Measurements from ENCODE around the gene INTU. TPM values are rescaled to one million over a fixed set of nuclear protein-coding genes. Genes with fewer than 3 reads are reported as not detected.
A peak's percentile ranks its signal among the peaks of the same experiment; 100 is the strongest.

INTU gene
- total RNA-seq, 1 experiment from 2014 or later: 10.7 TPM

DNA sequence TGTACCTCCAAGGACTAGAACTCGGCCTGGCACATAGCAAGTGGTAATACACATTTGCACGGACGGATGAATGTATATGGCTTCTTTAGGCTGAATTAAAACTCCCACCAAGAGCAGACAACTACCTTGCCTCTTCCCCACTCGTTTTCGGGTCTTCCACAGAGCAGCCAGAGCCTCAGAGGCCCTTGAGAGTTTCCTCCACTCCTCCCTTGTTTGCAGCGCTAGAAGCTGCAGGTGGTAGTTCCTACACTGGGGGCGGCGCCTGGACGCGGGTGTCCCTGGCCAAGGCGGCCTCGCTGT is 10.2 kb upstream of the INTU start:
- no peak overlapping the region for H2AK5ac ChIP-seq (ENCODE audit: insufficient read length, low read length)
- no peak overlapping the region for H2BK5ac ChIP-seq (ENCODE audit: insufficient read length, low read length)
- H3K27me3 Mint-ChIP-seq (ENCODE audit: low read depth): peaks cover 32% of the 10 kb centered on the region
- H3T11ph ChIP-seq (ENCODE audit: low read length): no peak overlapping the region
- H3K18ac ChIP-seq (ENCODE audit: insufficient read length, low read depth, low read length): no peak overlapping the region
- no peaks in the 10 kb centered on the region for H3K4me1 ChIP-seq (ENCODE audit: insufficient read depth, low read length)
- no peak overlapping the region for H4K91ac ChIP-seq (ENCODE audit: insufficient read length, low read depth, low read length)
- no peak overlapping the region for H3K14ac ChIP-seq (ENCODE audit: insufficient read depth, low read length)
- H4K5ac ChIP-seq (ENCODE audit: insufficient read length, low read depth, low read length): no peak overlapping the region
- H3K27me3 ChIP-seq (ENCODE audit: insufficient read depth, low read length): peaks cover 5% of the 10 kb centered on the region; the same call in 1 of the 2 replicates
- TF ChIP-seq, protein P1, sequence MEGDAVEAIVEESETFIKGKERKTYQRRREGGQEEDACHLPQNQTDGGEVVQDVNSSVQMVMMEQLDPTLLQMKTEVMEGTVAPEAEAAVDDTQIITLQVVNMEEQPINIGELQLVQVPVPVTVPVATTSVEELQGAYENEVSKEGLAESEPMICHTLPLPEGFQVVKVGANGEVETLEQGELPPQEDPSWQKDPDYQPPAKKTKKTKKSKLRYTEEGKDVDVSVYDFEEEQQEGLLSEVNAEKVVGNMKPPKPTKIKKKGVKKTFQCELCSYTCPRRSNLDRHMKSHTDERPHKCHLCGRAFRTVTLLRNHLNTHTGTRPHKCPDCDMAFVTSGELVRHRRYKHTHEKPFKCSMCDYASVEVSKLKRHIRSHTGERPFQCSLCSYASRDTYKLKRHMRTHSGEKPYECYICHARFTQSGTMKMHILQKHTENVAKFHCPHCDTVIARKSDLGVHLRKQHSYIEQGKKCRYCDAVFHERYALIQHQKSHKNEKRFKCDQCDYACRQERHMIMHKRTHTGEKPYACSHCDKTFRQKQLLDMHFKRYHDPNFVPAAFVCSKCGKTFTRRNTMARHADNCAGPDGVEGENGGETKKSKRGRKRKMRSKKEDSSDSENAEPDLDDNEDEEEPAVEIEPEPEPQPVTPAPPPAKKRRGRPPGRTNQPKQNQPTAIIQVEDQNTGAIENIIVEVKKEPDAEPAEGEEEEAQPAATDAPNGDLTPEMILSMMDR (conservative IDR thresholded peaks at IDR 0.05): no peak
- no peak for DNase-seq
- peak overlapping the region; percentile 70 to 77 for H3K4me3 Mint-ChIP-seq
- no peak overlapping the region for H2BK20ac ChIP-seq (ENCODE audit: low read depth, low read length, poor library complexity, severe bottlenecking)
- no peak overlapping the region for H2BK120ac ChIP-seq (ENCODE audit: low read depth, low read length, poor library complexity, severe bottlenecking)
- no peak overlapping the region for H3K4ac ChIP-seq (ENCODE audit: low read depth, low read length)
- WGBS (ENCODE audit: extremely low coverage, insufficient read length, low lambda C conversion rate): no CpG with 5 or more reads among the region's 12 CpGs
- H3K9me3 Mint-ChIP-seq: no peaks in the 10 kb centered on the region
- no peak overlapping the region for H2BK12ac ChIP-seq (ENCODE audit: insufficient read length, low read depth, low read length)
- H3K36me3 Mint-ChIP-seq (ENCODE audit: insufficient read depth in 1 of 3, low read depth in 3 of 3): no peaks in the 10 kb centered on the region
- H4K8ac ChIP-seq (replicated peaks; ENCODE audit: insufficient read length, low read depth, low read length): no peak overlapping the region
- no peak overlapping the region for H3K9ac ChIP-seq (ENCODE audit: extremely low read depth, insufficient read length, low read length)
- no peak overlapping the region for H3K23ac ChIP-seq (ENCODE audit: insufficient read length, low read depth, low read length)
- no peak overlapping the region for H3K56ac ChIP-seq (ENCODE audit: insufficient read length, low read depth, low read length)
- H3K23me2 ChIP-seq (ENCODE audit: insufficient read length, low read depth, low read length, poor library complexity, severe bottlenecking): peaks cover 8% of the 10 kb centered on the region
- no peaks in the 10 kb centered on the region for H3K9me3 ChIP-seq (ENCODE audit: control insufficient read depth, low read depth, low read length)
- H3K79me2 ChIP-seq (ENCODE audit: insufficient read depth, low read length): no peaks in the 10 kb centered on the region
- no peaks in the 10 kb centered on the region for H4K20me1 ChIP-seq (ENCODE audit: control insufficient read depth, insufficient read depth, insufficient read length)
- no peak overlapping the region for H3K27ac Mint-ChIP-seq
- H3K27ac ChIP-seq (ENCODE audit: insufficient read length, low read depth, low read length): no peak overlapping the region
- H3K4me2 ChIP-seq (ENCODE audit: insufficient read depth, insufficient read length, low read length): peak overlapping the region; percentile 73
- no peaks in the 10 kb centered on the region for H3K79me1 ChIP-seq (ENCODE audit: insufficient read depth, low read depth, low read length, poor library complexity, severe bottlenecking)
- peak overlapping the region; percentile 44 for H2AFZ ChIP-seq (ENCODE audit: low read length)
- no peak overlapping the region for H2BK15ac ChIP-seq (ENCODE audit: low read depth, low read length)
- H3K4me1 Mint-ChIP-seq: peaks cover 4 to 13% of the 10 kb centered on the region in 2 experiments

All from H9 (cell line).